HG03108 (cell line): ENCODE results near the gene DDTL.

Experiments used
- ATAC-seq: cut with Tn5 transposase; IDR thresholded peaks from one replicate; pipeline ENCODE4 v1.9.1; 2021; ENCODE audit warnings: moderate library complexity; ENCODE audit not compliant: unreplicated experiment

DDTL gene

GRCh38 chr22:24005201-24005600 is 38.5 kb downstream of the DDTL start, which contains the start of gene GSTT4:
TSS of gene GSTT4 (minus strand) at chr22:24005453. CDS start at chr22:24005356, 97 bp downstream.
- ATAC-seq = no peak

DNA sequence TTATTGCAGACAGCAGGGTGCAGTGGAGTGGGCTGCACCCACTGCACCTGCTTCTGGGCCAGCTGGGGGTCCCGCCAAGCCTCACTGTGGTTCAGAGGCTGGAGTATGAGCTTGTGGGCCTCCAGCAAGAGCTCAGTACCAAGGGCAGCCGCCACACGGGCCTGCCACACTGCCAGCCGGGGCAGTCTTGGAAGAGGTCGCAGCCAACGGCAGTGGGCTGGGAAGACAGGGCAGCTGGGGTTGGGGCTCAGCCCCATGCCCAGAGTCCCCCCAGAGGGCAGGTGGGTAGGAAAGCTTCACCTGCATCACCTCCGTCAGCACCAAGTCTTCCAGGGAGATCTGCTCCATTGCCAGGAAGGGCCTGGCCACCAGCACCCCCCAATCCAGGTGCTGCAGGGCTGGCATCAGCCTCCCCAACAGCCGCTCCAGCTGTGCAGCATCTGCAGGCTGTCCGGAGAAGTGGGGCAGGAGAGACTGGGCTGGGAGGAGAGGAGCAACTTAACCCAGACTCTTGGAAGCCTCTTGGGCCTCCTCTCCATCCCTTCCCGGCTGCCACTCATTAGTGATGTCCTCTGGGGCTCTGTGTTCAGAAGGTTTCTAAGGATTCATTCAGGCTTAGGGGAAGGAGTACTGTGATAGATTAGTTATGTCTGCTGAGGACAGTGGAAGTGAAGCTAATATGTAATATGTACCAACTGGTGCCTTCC is 39.7 kb downstream of the DDTL start:
- ATAC-seq = no peak

DNA sequence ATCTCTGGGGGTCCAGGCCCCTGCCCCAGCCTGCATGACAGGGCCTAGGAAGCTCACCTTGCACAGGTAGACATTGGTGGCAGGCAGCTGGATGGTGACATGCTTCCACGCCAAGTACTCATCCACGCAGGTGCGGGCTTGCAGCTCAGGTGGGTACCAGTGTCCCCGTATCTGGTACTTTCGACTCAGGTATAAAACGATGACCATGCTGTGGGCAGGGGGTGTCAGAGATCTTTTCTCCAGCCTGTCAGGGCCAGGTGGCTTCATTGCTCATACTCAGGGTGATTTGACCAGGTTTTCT is 40.2 kb downstream of the DDTL start:
- ATAC-seq = no peak

- no peak for ATAC-seq
Measured at GRCh38 chr22:24007253-24008021, 40.7 kb downstream of the DDTL start.

DNA sequence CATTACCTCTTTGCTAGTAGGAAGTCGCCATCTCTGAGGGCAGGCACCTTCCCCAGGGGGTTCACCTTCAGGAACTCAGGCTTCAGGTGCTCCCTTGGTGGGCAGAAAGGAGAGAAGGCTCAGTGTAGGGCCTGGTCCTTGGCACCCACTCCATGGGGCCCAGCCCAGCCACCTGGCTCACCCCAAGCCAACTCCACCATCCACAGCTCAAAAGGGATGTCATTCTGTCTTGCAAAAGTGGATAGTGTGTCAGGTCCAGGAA is 41.3 kb downstream of the DDTL start:
- no peak for ATAC-seq

- ATAC-seq = no peak
Measured at GRCh38 chr22:24008381-24009226, 41.9 kb downstream of the DDTL start.

- no peak for ATAC-seq
Measured at GRCh38 chr22:24009227-24010017, 42.7 kb downstream of the DDTL start.

DNA sequence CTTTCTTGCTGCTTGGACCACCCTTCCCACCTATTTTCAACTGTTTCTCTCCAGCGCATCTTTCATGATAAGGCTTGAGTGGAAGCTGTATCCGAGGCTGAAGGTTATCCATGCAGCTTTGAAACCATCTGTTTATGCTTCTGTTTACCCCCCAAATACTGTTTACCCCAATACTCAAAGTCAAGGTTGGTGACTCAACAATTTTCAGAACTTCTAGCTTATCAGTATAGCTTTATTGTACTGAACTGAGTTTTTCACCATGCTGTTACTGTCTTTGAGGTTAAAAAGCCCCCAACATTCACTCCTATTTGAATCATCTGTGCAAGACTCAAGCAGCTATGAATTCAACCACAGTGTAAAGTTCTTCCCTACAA is 43.3 kb downstream of the DDTL start:
- no peak for ATAC-seq

DNA sequence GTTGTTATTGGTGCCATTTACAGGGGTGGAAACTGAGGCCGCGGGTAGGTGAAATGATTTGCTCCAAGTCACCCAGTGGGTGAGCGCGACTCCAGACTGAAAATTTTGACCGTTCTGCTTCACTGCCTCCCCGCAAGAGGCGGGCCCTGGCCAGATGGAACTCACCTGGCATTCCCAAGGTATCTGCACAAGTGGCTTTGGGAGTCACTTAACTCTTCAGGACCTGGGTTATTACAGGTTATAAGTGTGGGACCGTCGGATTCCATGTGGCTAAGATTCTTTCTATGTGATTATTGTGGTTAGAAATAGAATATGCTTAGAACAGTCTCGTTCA is 45.0 kb downstream of the DDTL start:
- peak; percentile 8 for ATAC-seq

- ATAC-seq = no peak
Measured at GRCh38 chr22:24016156-24016555, 49.5 kb downstream of the DDTL start.

GRCh38 chr22:24021304-24021703 is 54.6 kb downstream of the DDTL start:
- no peak for ATAC-seq
